NCI-H526 treated with DMSO at 0.1 percent for 48 hours (cell line): ENCODE measurements around the gene CD5L.
A peak's percentile ranks its signal among the peaks of the same experiment; 100 is the strongest.

Experiments
- DNase-seq: peaks from one replicate; lab custom pipeline; 2025; lab: John Stamatoyannopoulos, UW

The CD5L gene

GRCh38 chr1:157841708-157842107 is at the start of gene CD5L:
TSS of gene CD5L (minus strand) at chr1:157841808. CDS start at chr1:157841701, 107 bp downstream.
- no peak for DNase-seq

- DNase-seq = no peak
These were observed 41.0 kb upstream of the CD5L start for GRCh38 chr1:157882580-157882979.

- no peak for DNase-seq
These were observed 39.0 kb upstream of the CD5L start for GRCh38 chr1:157880621-157881020.

GRCh38 chr1:157878059-157878458 is 36.5 kb upstream of the CD5L start:
- DNase-seq = peak; percentile 45

GRCh38 chr1:157870490-157870889 is 28.9 kb upstream of the CD5L start:
- no peak for DNase-seq

- no peak for DNase-seq
These were observed 27.0 kb upstream of the CD5L start for GRCh38 chr1:157868654-157869053.

- DNase-seq = no peak
These were observed 20.8 kb upstream of the CD5L start for GRCh38 chr1:157862114-157863070.

GRCh38 chr1:157856538-157856937 is 14.9 kb upstream of the CD5L start:
- DNase-seq = no peak

- no peak for DNase-seq
These were observed 10.9 kb upstream of the CD5L start for GRCh38 chr1:157852476-157852875.

GRCh38 chr1:157849229-157849875 is 7.7 kb upstream of the CD5L start:
- no peak for DNase-seq

- no peak for DNase-seq
These were observed 2.7 kb upstream of the CD5L start for GRCh38 chr1:157844089-157844830.

- DNase-seq = no peak
These were observed 1.3 kb upstream of the CD5L start for GRCh38 chr1:157842939-157843338.

- DNase-seq = no peak
These were observed 2.6 kb downstream of the CD5L start for GRCh38 chr1:157838966-157839365.

GRCh38 chr1:157834430-157834829 is 7.2 kb downstream of the CD5L start:
- no peak for DNase-seq

GRCh38 chr1:157833145-157833544 is 8.5 kb downstream of the CD5L start:
- DNase-seq = no peak

GRCh38 chr1:157831968-157832626 is 9.5 kb downstream of the CD5L start:
- DNase-seq = no peak

- no peak for DNase-seq
These were observed 10.7 kb downstream of the CD5L start for GRCh38 chr1:157830887-157831286.

GRCh38 chr1:157829711-157830110 is 11.9 kb downstream of the CD5L start:
- DNase-seq = no peak

- no peak for DNase-seq
These were observed 12.4 kb downstream of the CD5L start for GRCh38 chr1:157829210-157829609.

- DNase-seq = no peak
These were observed 21.3 kb downstream of the CD5L start for GRCh38 chr1:157820299-157820698.

GRCh38 chr1:157819896-157820295 is 21.7 kb downstream of the CD5L start, which contains the start of gene FCRL1:
TSS of gene FCRL1 (minus strand) at chr1:157820120. CDS start at chr1:157820037, 83 bp downstream.
- DNase-seq = no peak

GRCh38 chr1:157819215-157819614 is 22.4 kb downstream of the CD5L start:
- no peak for DNase-seq
